ENCODE measurements around the gene ARIH2.

Gene ARIH2

GRCh38 chr3:49020330-49021212, 101.9 kb downstream of the ARIH2 start:
- DNase-seq = no peak

- peak; percentile 89 to 93 for DNase-seq
These were observed 102.7 kb downstream of the ARIH2 start for GRCh38 chr3:49021213-49021812.

GRCh38 chr3:49021813-49022687, 103.4 kb downstream of the ARIH2 start, which contains the start of gene NDUFAF3:
Gene NDUFAF3 (plus strand): TSS chr3:49022121. CDS start chr3:49022145, 24 bp downstream.
- peak; percentile 86 to 89 for DNase-seq

GRCh38 chr3:49022688-49023171, 104.1 kb downstream of the ARIH2 start:
- DNase-seq = no peak

GRCh38 chr3:49023775-49024174, 105.1 kb downstream of the ARIH2 start:
- DNase-seq = no peak

- no peak for DNase-seq
These were observed 105.8 kb downstream of the ARIH2 start for GRCh38 chr3:49024449-49024848.

- no peak for DNase-seq
These were observed 106.6 kb downstream of the ARIH2 start for GRCh38 chr3:49025005-49025792.

GRCh38 chr3:49025793-49026520, 107.3 kb downstream of the ARIH2 start:
- DNase-seq = no peak

GRCh38 chr3:49026536-49026935, 107.9 kb downstream of the ARIH2 start:
- no peak for DNase-seq

- DNase-seq = no peak
These were observed 109.0 kb downstream of the ARIH2 start for GRCh38 chr3:49027634-49028033.

GRCh38 chr3:49028298-49028672, 109.6 kb downstream of the ARIH2 start:
- DNase-seq = no peak

GRCh38 chr3:49028673-49029562, 110.3 kb downstream of the ARIH2 start, which contains the start of gene IMPDH2:
Gene IMPDH2 (minus strand): TSS chr3:49029398. CDS start chr3:49029350, 48 bp downstream.
- DNase-seq = peak; percentile 59 to 71

- DNase-seq = no peak
These were observed 110.9 kb downstream of the ARIH2 start for GRCh38 chr3:49029563-49029884.

- DNase-seq = no peak
These were observed 111.7 kb downstream of the ARIH2 start for GRCh38 chr3:49030321-49030720.

GRCh38 chr3:49032646-49033304, 114.1 kb downstream of the ARIH2 start:
- DNase-seq = no peak

- DNase-seq = no peak
These were observed 116.0 kb downstream of the ARIH2 start for GRCh38 chr3:49034650-49035049.

- no peak for DNase-seq
These were observed 116.6 kb downstream of the ARIH2 start for GRCh38 chr3:49035281-49035680.
